DOHH2 (cell line): ENCODE data around the gene ZSCAN5A.

ENCODE experiments used
- EZH2phosphoT487 ChIP-seq: fragments of 200-600 bp; sonication (generic); IDR thresholded peaks from 2 replicates; pipeline ENCODE4 v1.6.1; 2017; ENCODE audit warnings: borderline replicate concordance, mild to moderate bottlenecking, antibody characterized with exemption, low read length, moderate library complexity, mixed read lengths
- TF ChIP-seq, protein P1 (sequence below): fragments of 200-600 bp; sonication (generic); IDR thresholded peaks from one replicate; pipeline ENCODE4 v1.5.1; 2014; ENCODE audit warnings: antibody characterized with exemption, mild to moderate bottlenecking, low read depth, low read length; ENCODE audit not compliant: poor library complexity, severe bottlenecking

DNA sequence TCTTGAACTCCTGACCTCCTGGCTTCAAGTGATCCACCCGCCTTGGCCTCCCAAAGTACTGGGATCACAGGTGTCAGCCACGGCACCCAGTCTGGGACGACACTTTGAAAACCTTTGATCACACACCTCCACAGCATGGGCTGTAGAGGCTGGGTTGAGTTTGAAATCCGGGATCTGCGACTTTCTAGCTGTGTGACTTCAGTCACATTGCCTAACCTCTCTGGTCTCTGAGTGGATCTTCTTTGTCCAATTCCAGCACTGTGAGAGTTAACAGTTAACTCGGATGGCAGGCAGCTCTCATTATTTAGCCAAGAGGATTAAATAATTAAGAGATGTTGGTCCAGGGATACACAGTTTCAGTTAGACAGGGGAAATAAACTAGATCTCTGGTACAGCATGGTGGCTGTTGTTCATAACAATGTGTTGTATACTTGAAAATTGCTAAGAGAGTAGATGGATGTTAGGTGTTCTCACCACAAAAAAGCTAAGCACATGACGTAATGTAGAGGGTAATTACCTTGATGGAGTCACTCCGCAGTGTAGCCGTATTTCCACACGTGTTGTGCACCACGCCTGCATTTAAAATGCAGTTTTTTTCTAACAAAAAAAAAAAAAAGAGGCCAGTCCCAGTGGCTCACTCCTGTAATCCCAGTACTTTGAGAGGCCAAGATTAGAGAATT lies 136.9 kb downstream of the ZSCAN5A start:
- TF ChIP-seq, protein P1, sequence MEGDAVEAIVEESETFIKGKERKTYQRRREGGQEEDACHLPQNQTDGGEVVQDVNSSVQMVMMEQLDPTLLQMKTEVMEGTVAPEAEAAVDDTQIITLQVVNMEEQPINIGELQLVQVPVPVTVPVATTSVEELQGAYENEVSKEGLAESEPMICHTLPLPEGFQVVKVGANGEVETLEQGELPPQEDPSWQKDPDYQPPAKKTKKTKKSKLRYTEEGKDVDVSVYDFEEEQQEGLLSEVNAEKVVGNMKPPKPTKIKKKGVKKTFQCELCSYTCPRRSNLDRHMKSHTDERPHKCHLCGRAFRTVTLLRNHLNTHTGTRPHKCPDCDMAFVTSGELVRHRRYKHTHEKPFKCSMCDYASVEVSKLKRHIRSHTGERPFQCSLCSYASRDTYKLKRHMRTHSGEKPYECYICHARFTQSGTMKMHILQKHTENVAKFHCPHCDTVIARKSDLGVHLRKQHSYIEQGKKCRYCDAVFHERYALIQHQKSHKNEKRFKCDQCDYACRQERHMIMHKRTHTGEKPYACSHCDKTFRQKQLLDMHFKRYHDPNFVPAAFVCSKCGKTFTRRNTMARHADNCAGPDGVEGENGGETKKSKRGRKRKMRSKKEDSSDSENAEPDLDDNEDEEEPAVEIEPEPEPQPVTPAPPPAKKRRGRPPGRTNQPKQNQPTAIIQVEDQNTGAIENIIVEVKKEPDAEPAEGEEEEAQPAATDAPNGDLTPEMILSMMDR = no peak
- no peak for TF ChIP-seq EZH2phosphoT487
